HEK293T (cell line): ENCODE results near the gene BRAF.
"Not testable (repeated sequence)": the region's sequence is repeated elsewhere in the genome, so short reads cannot be mapped to it uniquely, and the experiment has no call there.

Experiments used
- CTCF ChIA-PET: fragments of 350-600 bp; formaldehyde crosslinking; extraction: SDS; loops from one replicate; lab custom pipeline; 2021; ENCODE audit warnings: antibody characterized with exemption, inconsistent platforms; lab: Yijun Ruan, JAX
- POLR2A ChIA-PET: fragments of 350-600 bp; formaldehyde crosslinking; extraction: SDS; loops from one replicate; lab custom pipeline; 2020; ENCODE audit warnings: antibody characterized with exemption, inconsistent platforms; lab: Yijun Ruan, JAX
- DNase-seq: peaks from one replicate; pipeline ENCODE4 v3.0.0; 2012; ENCODE audit warnings: mixed read lengths; ENCODE audit errors: extremely low spot score
- ARNT ChIP-seq: fragments of 450-650 bp; IDR thresholded peaks from 2 replicates; pipeline ENCODE4 v1.6.1; 2017; ENCODE audit warnings: mild to moderate bottlenecking
- BHLHE40 ChIP-seq: fragments of 450-650 bp; IDR thresholded peaks from 2 replicates; pipeline ENCODE4 v1.6.1; 2016; ENCODE audit warnings: mild to moderate bottlenecking, moderate library complexity, borderline replicate concordance
- CTBP1 ChIP-seq: fragments of 450-650 bp; IDR thresholded peaks from 2 replicates; pipeline ENCODE4 v1.6.1; 2016; ENCODE audit warnings: borderline replicate concordance
- ELF4 ChIP-seq: fragments of 450-650 bp; IDR thresholded peaks from 2 replicates; pipeline ENCODE4 v1.6.1; 2017; ENCODE audit warnings: antibody characterized with exemption
- FOXA1 ChIP-seq: fragments of 450-650 bp; IDR thresholded peaks from 2 replicates; pipeline ENCODE4 v1.6.1; 2016; ENCODE audit warnings: mild to moderate bottlenecking
- FOXK2 ChIP-seq: fragments of 450-650 bp; IDR thresholded peaks from 2 replicates; pipeline ENCODE4 v1.6.1; 2016; ENCODE audit warnings: mild to moderate bottlenecking
- FOXM1 ChIP-seq: fragments of 450-650 bp; IDR thresholded peaks from 2 replicates; pipeline ENCODE4 v1.6.1; 2017; ENCODE audit warnings: mild to moderate bottlenecking, borderline replicate concordance
- HDGF ChIP-seq: fragments of 450-650 bp; IDR thresholded peaks from 2 replicates; pipeline ENCODE4 v1.6.1; 2017; ENCODE audit warnings: antibody characterized with exemption, borderline replicate concordance
- L3MBTL2 ChIP-seq: fragments of 450-650 bp; conservative IDR thresholded peaks from 2 replicates; pipeline ENCODE4 v1.6.1; 2016; ENCODE audit warnings: mild to moderate bottlenecking
- LEF1 ChIP-seq: fragments of 450-650 bp; IDR thresholded peaks from 2 replicates; pipeline ENCODE4 v1.6.1; 2017; ENCODE audit warnings: mild to moderate bottlenecking, borderline replicate concordance
- NFRKB ChIP-seq: fragments of 450-650 bp; IDR thresholded peaks from 2 replicates; pipeline ENCODE4 v1.6.1; 2016; ENCODE audit warnings: mild to moderate bottlenecking, moderate library complexity
- SP1 ChIP-seq: fragments of 450-650 bp; IDR thresholded peaks from 2 replicates; pipeline ENCODE4 v1.6.1; 2017
- SUZ12 ChIP-seq: fragments of 450-650 bp; IDR thresholded peaks from 2 replicates; pipeline ENCODE4 v1.6.1; 2016; ENCODE audit warnings: mild to moderate bottlenecking
- TARDBP ChIP-seq: fragments of 450-650 bp; IDR thresholded peaks from 2 replicates; pipeline ENCODE4 v1.6.1; 2016
- ZNF384 ChIP-seq: fragments of 450-650 bp; IDR thresholded peaks from 2 replicates; pipeline ENCODE4 v1.6.1; 2016
- TF ChIP-seq, protein P1 (sequence below): fragments of 450-650 bp; IDR thresholded peaks from 2 replicates; pipeline ENCODE4 v1.6.1; 2016

The BRAF gene

DNA sequence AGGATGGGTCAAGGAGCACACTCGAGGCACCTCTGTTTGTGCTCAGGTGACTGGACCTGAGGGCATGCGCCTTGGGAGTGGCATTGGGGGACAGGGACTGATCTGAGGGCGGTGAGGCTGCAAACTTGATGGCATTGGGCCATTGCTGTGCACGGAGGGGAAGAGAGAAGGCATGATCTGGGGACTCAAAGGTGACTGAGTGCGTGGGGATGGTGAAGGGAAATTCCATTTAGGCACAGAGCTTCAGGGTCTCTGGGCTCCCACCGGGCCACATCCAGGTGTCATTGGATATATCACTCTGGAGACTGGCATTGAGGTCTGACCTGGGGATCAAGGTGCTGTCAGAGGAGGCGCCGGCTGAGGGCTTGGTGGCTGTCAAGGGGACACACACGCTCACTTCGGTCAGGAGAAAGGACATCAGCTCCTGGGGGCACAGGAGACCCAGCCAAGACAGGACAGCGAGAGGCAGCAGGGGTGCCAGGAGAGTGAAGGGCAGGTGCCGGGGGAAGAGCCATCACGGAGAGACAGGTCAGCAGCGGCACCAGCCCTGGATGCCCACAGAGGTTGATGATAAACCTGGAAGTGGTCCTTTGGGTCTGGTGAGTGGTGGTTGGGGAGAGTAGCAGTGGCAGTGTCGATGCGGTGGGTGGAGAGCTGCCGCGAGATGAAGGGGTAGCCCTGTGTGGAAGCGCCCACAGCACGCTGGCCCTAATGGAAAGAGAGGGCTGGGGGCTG is 246.5 kb downstream of the BRAF start:
- DNase-seq: no peak
- TF ChIP-seq, protein P1, sequence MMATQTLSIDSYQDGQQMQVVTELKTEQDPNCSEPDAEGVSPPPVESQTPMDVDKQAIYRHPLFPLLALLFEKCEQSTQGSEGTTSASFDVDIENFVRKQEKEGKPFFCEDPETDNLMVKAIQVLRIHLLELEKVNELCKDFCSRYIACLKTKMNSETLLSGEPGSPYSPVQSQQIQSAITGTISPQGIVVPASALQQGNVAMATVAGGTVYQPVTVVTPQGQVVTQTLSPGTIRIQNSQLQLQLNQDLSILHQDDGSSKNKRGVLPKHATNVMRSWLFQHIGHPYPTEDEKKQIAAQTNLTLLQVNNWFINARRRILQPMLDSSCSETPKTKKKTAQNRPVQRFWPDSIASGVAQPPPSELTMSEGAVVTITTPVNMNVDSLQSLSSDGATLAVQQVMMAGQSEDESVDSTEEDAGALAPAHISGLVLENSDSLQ: no peak
- no peak for TF ChIP-seq L3MBTL2
- no peak for TF ChIP-seq NFRKB
- no peak for TF ChIP-seq ZNF384
- no peak for TF ChIP-seq TARDBP
- no peak for TF ChIP-seq CTBP1
- no peak for TF ChIP-seq SP1
- TF ChIP-seq FOXM1: no peak
- TF ChIP-seq ELF4: no peak
- TF ChIP-seq LEF1: no peak
- no peak for TF ChIP-seq BHLHE40
- TF ChIP-seq ARNT: no peak
- no peak for TF ChIP-seq FOXA1
- no peak for TF ChIP-seq SUZ12
- no peak for TF ChIP-seq HDGF
- TF ChIP-seq FOXK2: no peak
- ChIA-PET CTCF (no interaction called here), POLR2A (no interaction called here)

DNA sequence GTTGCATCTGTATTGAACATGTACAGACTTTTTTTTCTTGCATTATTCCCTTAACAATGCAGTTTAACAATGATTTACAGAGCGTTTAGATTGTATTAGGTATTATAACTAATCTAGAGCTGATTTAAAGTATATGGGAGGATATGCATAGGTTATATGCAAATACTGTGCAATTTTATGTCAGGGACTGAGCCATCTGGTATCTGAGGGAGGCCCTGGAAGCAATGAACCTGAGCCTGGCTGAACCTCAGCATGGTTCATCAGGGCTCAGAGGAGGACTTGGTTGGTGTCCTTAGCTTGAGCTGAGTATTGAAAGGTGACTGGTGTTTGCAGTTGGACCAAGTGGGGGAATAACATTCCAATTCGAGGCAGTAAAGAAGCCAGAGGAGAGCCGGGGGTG is 247.2 kb downstream of the BRAF start:
- CTCF ChIA-PET: no interaction called here
- POLR2A ChIA-PET: no interaction called here
- no peak for DNase-seq
- TF ChIP-seq ZNF384 (no peak), HDGF (no peak), FOXK2 (no peak), LEF1 (no peak), ARNT (no peak), FOXM1 (no peak), CTBP1 (no peak), TARDBP (no peak), BHLHE40 (no peak), FOXA1 (no peak), L3MBTL2 (no peak), SP1 (no peak), SUZ12 (no peak), NFRKB (no peak), ELF4 (no peak)
- TF ChIP-seq, protein P1: no peak

DNA sequence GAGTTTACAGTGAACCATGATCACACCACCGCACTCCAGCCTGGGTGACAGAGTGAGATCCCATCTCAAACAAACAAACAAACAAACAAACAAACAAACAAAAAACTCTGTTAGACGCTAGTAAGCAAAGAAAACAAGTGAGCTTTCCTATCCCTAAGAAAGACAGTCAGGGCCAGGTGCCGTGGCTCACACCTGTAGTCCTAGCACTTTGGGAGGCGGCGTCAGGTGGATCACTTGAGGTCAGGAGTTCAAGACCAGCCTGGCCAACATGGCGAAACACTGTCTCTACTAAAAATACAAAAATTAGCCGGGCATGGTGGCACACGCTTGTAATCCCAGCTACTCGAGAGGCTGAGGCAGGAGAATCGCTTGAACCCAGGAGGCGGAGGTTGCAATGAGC is 247.8 kb downstream of the BRAF start:
- CTCF ChIA-PET, DNase-seq, POLR2A ChIA-PET: not testable (repeated sequence)

DNA sequence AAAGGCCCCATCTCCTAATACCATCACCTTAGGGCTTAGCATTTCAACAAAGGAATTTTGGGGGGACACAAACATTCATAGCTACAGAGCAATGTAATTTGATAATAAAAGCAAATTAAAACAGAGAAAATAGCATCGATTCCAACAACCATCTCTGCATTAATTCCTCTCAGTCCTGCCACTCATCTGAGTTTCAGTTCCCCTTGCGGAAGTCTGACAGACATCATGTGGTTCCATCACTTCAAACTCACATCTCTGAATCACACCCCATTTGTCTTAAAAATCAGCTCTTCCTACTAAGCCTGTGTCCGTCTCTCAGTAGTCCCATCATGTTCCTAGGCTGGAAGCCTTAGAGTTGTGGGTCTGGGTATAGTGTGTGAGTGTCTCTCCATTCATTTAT is 248.4 kb downstream of the BRAF start:
- DNase-seq: no peak
- ChIA-PET CTCF (interaction anchor here (2.8 kb wide), 1 partner anchor 135 kb away, joined by 11 read pairs; no protein-coding TSS in a partner anchor), POLR2A (interaction anchor here (3.2 kb wide), 1 partner anchor 10 kb away, joined by 9 read pairs; no protein-coding TSS in a partner anchor)
- no peak for TF ChIP-seq SUZ12
- no peak for TF ChIP-seq LEF1
- no peak for TF ChIP-seq ARNT
- no peak for TF ChIP-seq BHLHE40
- TF ChIP-seq CTBP1: no peak
- no peak for TF ChIP-seq SP1
- no peak for TF ChIP-seq TARDBP
- TF ChIP-seq ELF4: no peak
- TF ChIP-seq HDGF: no peak
- TF ChIP-seq, protein P1: no peak
- no peak for TF ChIP-seq FOXM1
- no peak for TF ChIP-seq FOXK2
- TF ChIP-seq FOXA1: no peak
- TF ChIP-seq ZNF384: no peak
- TF ChIP-seq NFRKB: no peak
- TF ChIP-seq L3MBTL2: no peak

DNA sequence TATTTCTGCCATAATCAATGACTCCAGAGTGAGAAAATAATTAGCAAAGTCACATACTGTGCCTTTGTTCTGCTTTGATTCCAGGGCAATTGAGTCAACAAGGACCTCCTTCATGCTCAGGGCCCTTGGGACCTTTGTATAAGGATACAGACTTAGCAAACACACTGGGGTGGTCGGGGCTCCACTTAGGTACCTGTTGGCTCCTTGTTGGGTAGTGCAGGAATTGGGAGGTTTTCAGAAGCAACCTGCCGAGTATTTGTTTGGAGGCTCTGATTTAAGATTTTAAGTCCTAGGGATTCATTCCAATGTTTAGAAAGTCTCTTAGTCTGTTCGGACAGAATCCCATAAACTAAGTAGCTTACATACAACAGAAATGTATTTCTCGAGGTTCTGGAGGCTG is 249.0 kb downstream of the BRAF start:
- CTCF ChIA-PET: interaction anchor here (0.6 to 2.8 kb wide), 11 partner anchors 9 to 930 kb away, joined by 3 to 11 read pairs (median 3); partner anchors contain the start of gene SLC37A3
- no peak for DNase-seq
- TF ChIP-seq BHLHE40 (no peak), CTBP1 (no peak), FOXA1 (no peak), SP1 (no peak), SUZ12 (no peak), ELF4 (no peak), LEF1 (no peak), NFRKB (no peak), FOXM1 (no peak), TARDBP (no peak), L3MBTL2 (no peak), ZNF384 (no peak), HDGF (no peak)
- POLR2A ChIA-PET: interaction anchor here (1.0 to 3.4 kb wide), 4 partner anchors 10 to 339 kb away, joined by 4 to 22 read pairs (median 8); partner anchors contain the start of genes MRPS33 and NDUFB2
